ENCODE data around the gene FNBP1L. TPM values are rescaled to one million over a fixed set of nuclear protein-coding genes. Genes with fewer than 3 reads are reported as not detected.
"Not testable (repeated sequence)": the region's sequence is repeated elsewhere in the genome, so short reads cannot be mapped to it uniquely, and the experiment has no call there.

FNBP1L gene
- total RNA-seq, 4 donors from 2014 or later: 9.6 to 23.1 (median 15.5) TPM

DNA sequence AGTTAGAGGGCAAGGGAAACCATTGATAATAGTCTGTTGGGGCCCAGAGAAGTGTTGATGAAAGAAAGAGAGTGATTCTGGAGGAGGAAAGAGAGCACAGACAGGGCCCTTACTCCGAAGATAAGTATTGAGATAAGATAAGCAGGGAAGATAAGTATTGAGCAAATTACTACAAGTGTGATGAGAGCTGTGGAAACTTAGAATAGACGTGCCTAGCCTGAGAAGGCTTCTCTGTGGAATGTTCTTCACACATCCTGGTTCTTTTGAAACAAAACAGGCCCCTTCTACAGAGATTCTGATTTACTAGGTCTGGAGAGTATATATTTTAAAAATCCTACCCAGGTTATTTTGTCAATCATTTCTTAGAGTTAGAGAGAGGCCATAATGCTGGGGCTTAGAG, 26.4 kb downstream of the FNBP1L start:
- no peak overlapping the region for H3K4me3 ChIP-seq
- intact Hi-C loops (cut with DNase I): no loop called here
- no peak for DNase-seq (ENCODE audit: extremely low spot score)
- peaks cover 0 to 6% (median 4%) of the 10 kb centered on the region in 4 donors for H3K9me3 ChIP-seq
- no peaks in the 10 kb centered on the region for H3K27me3 ChIP-seq
- no peak overlapping the region for H3K27ac ChIP-seq (replicated peaks in 1 of 4)
- TF ChIP-seq EP300 (IDR thresholded peaks at IDR 0.05): no peak
- TF ChIP-seq, protein P1, sequence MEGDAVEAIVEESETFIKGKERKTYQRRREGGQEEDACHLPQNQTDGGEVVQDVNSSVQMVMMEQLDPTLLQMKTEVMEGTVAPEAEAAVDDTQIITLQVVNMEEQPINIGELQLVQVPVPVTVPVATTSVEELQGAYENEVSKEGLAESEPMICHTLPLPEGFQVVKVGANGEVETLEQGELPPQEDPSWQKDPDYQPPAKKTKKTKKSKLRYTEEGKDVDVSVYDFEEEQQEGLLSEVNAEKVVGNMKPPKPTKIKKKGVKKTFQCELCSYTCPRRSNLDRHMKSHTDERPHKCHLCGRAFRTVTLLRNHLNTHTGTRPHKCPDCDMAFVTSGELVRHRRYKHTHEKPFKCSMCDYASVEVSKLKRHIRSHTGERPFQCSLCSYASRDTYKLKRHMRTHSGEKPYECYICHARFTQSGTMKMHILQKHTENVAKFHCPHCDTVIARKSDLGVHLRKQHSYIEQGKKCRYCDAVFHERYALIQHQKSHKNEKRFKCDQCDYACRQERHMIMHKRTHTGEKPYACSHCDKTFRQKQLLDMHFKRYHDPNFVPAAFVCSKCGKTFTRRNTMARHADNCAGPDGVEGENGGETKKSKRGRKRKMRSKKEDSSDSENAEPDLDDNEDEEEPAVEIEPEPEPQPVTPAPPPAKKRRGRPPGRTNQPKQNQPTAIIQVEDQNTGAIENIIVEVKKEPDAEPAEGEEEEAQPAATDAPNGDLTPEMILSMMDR (IDR thresholded peaks at IDR 0.05): no peak
- TF ChIP-seq POLR2A (IDR thresholded peaks at IDR 0.05; ENCODE audit: low read depth): no peak
- no peak for TF ChIP-seq POLR2AphosphoS5 (IDR thresholded peaks at IDR 0.05)
- 65% methylated on average over 2 of the region's 2 CpGs for WGBS
- peaks cover 0 to 11% (median 2%) of the 10 kb centered on the region in 4 donors for H3K4me1 ChIP-seq
- H3K36me3 ChIP-seq: no peaks in the 10 kb centered on the region

DNA sequence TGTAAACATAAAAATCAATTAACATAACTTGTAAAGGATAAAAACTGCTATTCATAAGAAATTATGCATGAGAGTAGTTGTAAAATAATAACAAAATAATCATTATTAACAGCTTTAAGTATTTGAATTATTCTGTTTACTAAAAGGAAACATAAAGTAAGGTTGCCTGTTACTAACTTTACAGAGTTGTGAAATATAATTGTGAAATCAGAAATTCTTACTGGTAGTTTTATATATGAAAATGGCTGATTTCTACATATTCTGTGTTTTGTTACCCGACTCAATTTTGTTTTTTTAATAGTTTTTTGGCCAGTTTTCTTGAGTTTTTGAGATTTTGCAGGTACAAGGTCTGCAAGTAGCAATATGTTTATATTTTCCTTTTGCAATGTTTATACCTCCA, 27.8 kb downstream of the FNBP1L start:
- no peaks in the 10 kb centered on the region for H3K27me3 ChIP-seq
- TF ChIP-seq POLR2A (IDR thresholded peaks at IDR 0.05; ENCODE audit: low read depth) (no peak), EP300 (IDR thresholded peaks at IDR 0.05) (no peak), POLR2AphosphoS5 (IDR thresholded peaks at IDR 0.05) (no peak)
- TF ChIP-seq, protein P1 (IDR thresholded peaks at IDR 0.05): no peak
- H3K27ac ChIP-seq (replicated peaks in 1 of 4): no peak overlapping the region
- 86% methylated on average over 1 of the region's 1 CpG for WGBS
- no peak overlapping the region for H3K4me3 ChIP-seq
- intact Hi-C loops (cut with DNase I): no loop called here
- peaks cover 0 to 9% (median 7%) of the 10 kb centered on the region in 4 donors for H3K9me3 ChIP-seq
- no peak for DNase-seq (ENCODE audit: extremely low spot score)
- H3K4me1 ChIP-seq: peaks cover 0 to 11% (median 2%) of the 10 kb centered on the region in 4 donors
- H3K36me3 ChIP-seq: no peaks in the 10 kb centered on the region

DNA sequence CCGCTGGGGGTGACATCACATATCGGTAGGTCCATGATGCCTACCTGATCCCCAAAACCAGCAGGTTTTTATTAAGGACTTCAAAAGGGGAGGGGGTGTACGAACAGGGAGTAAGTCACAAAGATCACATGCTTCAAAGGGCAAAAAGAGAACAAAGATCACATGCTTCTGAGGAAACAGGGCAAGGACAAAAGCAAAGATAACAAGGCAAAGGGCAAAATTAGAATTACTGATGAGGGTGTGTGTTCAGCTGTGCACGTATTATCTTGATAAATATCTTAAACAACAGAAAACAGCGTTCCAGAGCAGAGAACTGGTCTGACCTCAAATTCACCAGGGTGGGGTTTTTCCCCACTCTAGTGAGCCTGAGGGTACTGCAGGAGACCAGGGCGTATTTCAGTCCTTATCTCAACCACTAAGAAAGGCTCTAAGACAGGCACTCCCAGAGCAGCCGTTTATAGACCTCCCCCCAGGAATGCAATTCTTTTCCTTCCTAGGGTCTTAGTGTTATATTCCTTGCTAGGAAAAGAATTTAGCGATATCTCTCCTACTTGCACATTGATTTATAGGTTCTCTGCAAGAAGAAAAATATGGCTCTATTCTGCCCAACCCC, 31.3 kb downstream of the FNBP1L start:
- 96% methylated on average over 8 of the region's 8 CpGs for WGBS
- H3K27me3 ChIP-seq; H3K4me1 ChIP-seq; H3K36me3 ChIP-seq; intact Hi-C loops (cut with DNase I); H3K9me3 ChIP-seq; DNase-seq (ENCODE audit: extremely low spot score); H3K4me3 ChIP-seq; H3K27ac ChIP-seq (replicated peaks in 1 of 4): not testable (repeated sequence)

DNA sequence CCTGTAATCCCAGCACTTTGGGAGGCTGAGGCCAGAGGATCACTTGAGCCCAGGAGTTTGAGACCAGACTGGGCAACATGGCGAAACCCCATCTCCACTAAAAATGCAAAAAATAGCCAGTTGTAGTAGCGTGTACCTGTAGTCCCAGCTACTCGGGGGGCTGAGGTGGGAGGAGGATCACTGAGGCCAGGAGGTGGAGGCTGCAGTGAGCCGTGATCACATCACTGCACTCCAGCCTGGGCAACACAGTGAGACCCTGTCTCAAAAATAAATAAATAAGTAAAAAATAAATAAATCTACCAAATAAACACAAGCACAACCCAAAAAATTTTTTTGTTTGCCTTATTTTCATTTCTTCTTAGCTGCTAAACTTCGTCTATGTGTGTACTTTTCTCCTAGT, 34.0 kb downstream of the FNBP1L start:
- H3K27me3 ChIP-seq; H3K4me3 ChIP-seq; H3K27ac ChIP-seq (replicated peaks in 1 of 4); DNase-seq (ENCODE audit: extremely low spot score); H3K9me3 ChIP-seq; H3K4me1 ChIP-seq; H3K36me3 ChIP-seq; intact Hi-C loops (cut with DNase I): not testable (repeated sequence)
- 96% methylated on average over 5 of the region's 5 CpGs for WGBS

DNA sequence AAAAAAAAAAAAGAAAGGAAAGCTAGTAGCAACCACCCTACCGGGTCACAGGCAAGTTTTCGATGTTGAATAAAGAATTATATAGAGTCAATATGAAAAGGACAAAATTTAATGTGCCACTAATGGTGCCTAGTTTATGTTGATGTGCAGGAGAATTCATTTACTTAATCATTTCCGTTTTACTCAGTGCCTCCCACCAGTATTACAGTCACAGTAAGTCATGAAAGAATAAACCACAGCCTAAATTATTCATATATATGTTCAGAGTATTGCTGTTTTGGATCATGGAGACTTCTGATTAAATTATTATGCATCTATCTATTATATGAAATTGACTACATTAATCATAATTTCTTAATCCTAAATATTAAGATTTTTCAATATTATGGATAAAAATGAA, 35.3 kb downstream of the FNBP1L start:
- Histone ChIP-seq H3K36me3 (no peaks in the 10 kb centered on the region), H3K4me3 (no peak overlapping the region), H3K27ac (replicated peaks in 1 of 4) (no peak overlapping the region), H3K9me3 (peaks cover 0 to 9% (median 7%) of the 10 kb centered on the region in 4 donors), H3K27me3 (no peaks in the 10 kb centered on the region), H3K4me1 (no peaks in the 10 kb centered on the region)
- TF ChIP-seq EP300 (IDR thresholded peaks at IDR 0.05): no peak
- TF ChIP-seq POLR2AphosphoS5 (IDR thresholded peaks at IDR 0.05): no peak
- TF ChIP-seq POLR2A (IDR thresholded peaks at IDR 0.05; ENCODE audit: low read depth): no peak
- intact Hi-C loops (cut with DNase I): no loop called here
- 83% methylated on average over 3 of the region's 3 CpGs for WGBS
- DNase-seq (ENCODE audit: extremely low spot score): no peak

DNA sequence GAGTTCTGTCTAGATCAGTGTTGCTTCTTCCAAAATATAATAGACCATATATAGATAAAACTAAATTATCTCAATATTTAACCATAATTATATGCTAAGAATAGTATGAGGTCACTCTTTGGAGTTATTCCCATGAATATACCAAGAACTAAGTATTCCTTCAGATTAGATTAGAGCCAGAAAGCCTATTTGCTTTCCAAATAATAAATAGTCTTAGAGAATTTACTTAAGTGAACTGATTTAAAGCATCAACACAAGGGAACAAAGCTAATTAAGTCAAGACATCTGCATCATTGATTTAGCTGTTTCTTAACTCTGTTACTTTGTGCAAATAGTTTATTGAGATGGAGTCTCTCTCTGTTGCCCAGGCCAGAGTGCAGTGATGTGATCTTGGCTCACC, 35.7 kb downstream of the FNBP1L start:
- H3K4me3 ChIP-seq: no peak overlapping the region
- H3K36me3 ChIP-seq: no peaks in the 10 kb centered on the region
- intact Hi-C loops (cut with DNase I): no loop called here
- TF ChIP-seq, protein P1 (IDR thresholded peaks at IDR 0.05): no peak
- no peak for TF ChIP-seq POLR2A (IDR thresholded peaks at IDR 0.05; ENCODE audit: low read depth)
- TF ChIP-seq POLR2AphosphoS5 (IDR thresholded peaks at IDR 0.05): no peak
- no peak for TF ChIP-seq EP300 (IDR thresholded peaks at IDR 0.05)
- no peak overlapping the region for H3K27ac ChIP-seq (replicated peaks in 1 of 4)
- no peak for DNase-seq (ENCODE audit: extremely low spot score)
- H3K27me3 ChIP-seq: no peaks in the 10 kb centered on the region
- no peaks in the 10 kb centered on the region for H3K4me1 ChIP-seq
- H3K9me3 ChIP-seq: peaks cover 0 to 9% (median 7%) of the 10 kb centered on the region in 4 donors
